Mesodermal cell (in vitro differentiated cells): ENCODE measurements around the gene NEMP1.

Experiments used
- H3K27ac ChIP-seq: 2 replicates; pipeline ENCODE4 v1.7.0; 2013; ENCODE audit warnings: mild to moderate bottlenecking, low read depth, low read length, moderate library complexity; ENCODE audit not compliant: severe bottlenecking
- H3K36me3 ChIP-seq: 2 replicates; pipeline ENCODE4 v1.7.1; 2013; ENCODE audit warnings: mild to moderate bottlenecking, low read length, moderate library complexity; ENCODE audit not compliant: control insufficient read depth, insufficient read depth
- H3K4me1 ChIP-seq: one replicate; pipeline ENCODE4 v1.7.1; 2013; ENCODE audit warnings: mild to moderate bottlenecking, low read length; ENCODE audit not compliant: insufficient read depth, control insufficient read depth, poor library complexity, severe bottlenecking
- H3K4me3 ChIP-seq: 2 replicates; pipeline ENCODE4 v1.7.0; 2013; ENCODE audit warnings: low read length, control low read depth, mild to moderate bottlenecking; ENCODE audit not compliant: insufficient read depth, poor library complexity, severe bottlenecking; ENCODE audit errors: extremely low read depth
- H3K9me3 ChIP-seq: 2 replicates; pipeline ENCODE4 v1.7.1; 2013; ENCODE audit warnings: mild to moderate bottlenecking, low read length, moderate library complexity; ENCODE audit not compliant: control insufficient read depth
- WGBS, 2 experiments: methylation state at CpG; one replicate each; pipeline ENCODE4 v1.1.5; 2013; ENCODE audit warnings: missing lambda C conversion rate in 2 of 2; ENCODE audit not compliant: insufficient coverage in 2 of 2; 5-methylcytosine and 5-hydroxymethylcytosine counted together

The NEMP1 gene

GRCh38 chr12:57095440-57095839, 16.8 kb upstream of the NEMP1 start:
- no peaks in the 10 kb centered on the region for H3K9me3 ChIP-seq
- no peak overlapping the region for H3K4me3 ChIP-seq
- H3K27ac ChIP-seq = peak overlapping the region; percentile 23
- WGBS, 2 experiments = 93 to 100% methylated on average over 3 of the region's 3 CpGs
- H3K36me3 ChIP-seq = peaks cover 78% of the 10 kb centered on the region
- peaks cover 44% of the 10 kb centered on the region for H3K4me1 ChIP-seq

DNA sequence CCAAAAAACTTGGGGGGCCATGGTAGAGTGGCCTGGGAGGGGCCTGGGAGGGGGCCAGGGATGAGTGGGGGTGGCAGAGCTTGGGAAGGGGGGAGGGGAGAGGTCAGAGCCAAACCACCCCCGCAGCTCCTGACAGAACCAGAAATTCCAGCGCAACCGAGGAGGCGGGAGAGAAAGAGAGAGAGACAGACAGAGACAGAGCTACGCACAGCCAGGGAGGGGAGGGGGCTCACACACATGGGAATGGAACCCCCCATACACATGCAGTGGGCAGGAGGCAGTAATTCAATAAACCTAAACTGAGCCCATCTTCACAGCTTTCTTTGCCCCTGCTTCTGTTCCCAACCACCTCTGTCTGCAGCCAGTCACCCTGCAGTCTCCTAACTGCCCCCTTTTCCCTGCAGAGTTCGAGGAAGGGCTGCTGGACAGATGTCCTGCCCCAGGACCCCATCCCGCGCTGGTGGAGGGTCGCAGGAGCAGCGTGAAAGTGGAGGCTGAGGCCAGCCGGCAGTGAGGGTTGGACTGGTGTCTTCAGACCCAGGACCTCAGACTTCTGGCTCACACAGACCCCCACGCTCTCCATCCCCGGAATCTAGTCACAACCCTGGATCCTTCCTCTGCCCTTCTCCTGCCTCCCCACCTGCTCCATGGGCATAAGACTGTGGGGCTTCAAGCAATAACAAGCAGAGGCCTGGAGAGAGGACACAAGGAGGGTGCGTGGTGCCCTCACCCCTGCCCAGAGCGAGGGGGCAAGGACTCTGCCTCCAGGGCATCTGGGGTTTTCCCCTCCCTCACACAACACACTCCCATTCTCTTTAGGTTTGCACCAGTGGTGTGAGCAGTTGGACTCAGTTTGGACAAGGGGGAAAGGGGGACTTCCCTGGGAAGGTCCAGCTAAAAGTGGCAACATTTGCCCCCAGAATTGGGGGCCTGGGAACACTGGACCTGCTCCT, 15.9 kb upstream of the NEMP1 start:
- peaks cover 44% of the 10 kb centered on the region for H3K4me1 ChIP-seq
- no peak overlapping the region for H3K4me3 ChIP-seq
- H3K9me3 ChIP-seq = no peaks in the 10 kb centered on the region
- H3K27ac ChIP-seq = peak overlapping the region; percentile 84
- WGBS, 2 experiments = 69 to 79% methylated on average over 5 to 8 of the region's 15 CpGs
- H3K36me3 ChIP-seq = peaks cover 75% of the 10 kb centered on the region

- Histone ChIP-seq H3K9me3 (no peaks in the 10 kb centered on the region), H3K4me1 (peaks cover 44% of the 10 kb centered on the region), H3K4me3 (no peak overlapping the region), H3K27ac (peak overlapping the region; percentile 84), H3K36me3 (peaks cover 67% of the 10 kb centered on the region)
- WGBS, 2 experiments = 48 to 49% methylated on average over 15 of the region's 24 CpGs
Measured at GRCh38 chr12:57093415-57094207, 15.0 kb upstream of the NEMP1 start.

- peak overlapping the region; percentile 84 for H3K27ac ChIP-seq
- peak overlapping the region; percentile 2 for H3K4me3 ChIP-seq
- H3K4me1 ChIP-seq = peaks cover 44% of the 10 kb centered on the region
- 90 to 100% methylated on average over 2 to 4 of the region's 4 CpGs for WGBS, 2 experiments
- no peaks in the 10 kb centered on the region for H3K9me3 ChIP-seq
- peaks cover 64% of the 10 kb centered on the region for H3K36me3 ChIP-seq
Measured at GRCh38 chr12:57092876-57093414, 14.4 kb upstream of the NEMP1 start.

- WGBS, 2 experiments = 92 to 95% methylated on average over 5 of the region's 5 CpGs
- no peaks in the 10 kb centered on the region for H3K9me3 ChIP-seq
- peak overlapping the region; percentile 8 for H3K27ac ChIP-seq
- peaks cover 62% of the 10 kb centered on the region for H3K36me3 ChIP-seq
- no peak overlapping the region for H3K4me3 ChIP-seq
- peaks cover 44% of the 10 kb centered on the region for H3K4me1 ChIP-seq
Measured at GRCh38 chr12:57092529-57092862, 13.9 kb upstream of the NEMP1 start.

- WGBS, 2 experiments = 90 to 93% methylated on average over 19 to 22 of the region's 25 CpGs
- Histone ChIP-seq H3K36me3 (peaks cover 55% of the 10 kb centered on the region), H3K9me3 (no peaks in the 10 kb centered on the region), H3K27ac (peak overlapping the region; percentile 8), H3K4me1 (peaks cover 44% of the 10 kb centered on the region), H3K4me3 (peak overlapping the region; percentile 96)
Measured at GRCh38 chr12:57091638-57092528, 13.3 kb upstream of the NEMP1 start.

- 91 to 97% methylated on average over 14 of the region's 22 CpGs for WGBS, 2 experiments
- Histone ChIP-seq H3K4me3 (peak overlapping the region; percentile 96), H3K4me1 (peaks cover 39% of the 10 kb centered on the region), H3K9me3 (no peaks in the 10 kb centered on the region), H3K36me3 (peaks cover 50% of the 10 kb centered on the region), H3K27ac (no peak overlapping the region)
Measured at GRCh38 chr12:57090924-57091637, 12.5 kb upstream of the NEMP1 start.

DNA sequence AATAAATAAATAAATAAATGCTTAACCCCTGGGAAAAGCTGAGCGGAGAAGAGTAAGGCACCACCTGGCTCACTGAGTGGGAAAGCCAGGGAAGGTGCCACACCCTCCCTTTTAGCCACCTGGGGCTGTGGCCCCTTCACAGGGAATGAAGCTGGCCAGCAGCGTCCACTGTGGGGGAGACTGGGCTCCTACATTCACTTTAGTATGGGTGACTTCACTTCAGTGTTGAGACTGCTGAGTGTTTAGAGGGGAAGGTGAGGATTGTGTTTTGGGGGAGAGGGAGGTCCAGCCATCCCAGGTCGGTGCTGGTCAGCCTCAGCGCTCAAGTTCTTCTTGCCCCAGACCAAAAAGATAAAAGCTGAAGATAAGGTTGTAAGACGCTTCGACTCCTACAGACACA, 11.9 kb upstream of the NEMP1 start:
- Histone ChIP-seq H3K36me3 (peaks cover 44% of the 10 kb centered on the region), H3K4me3 (peak overlapping the region; percentile 96), H3K4me1 (peaks cover 40% of the 10 kb centered on the region), H3K9me3 (no peaks in the 10 kb centered on the region), H3K27ac (no peak overlapping the region)
- WGBS, 2 experiments = 81 to 89% methylated on average over 4 to 5 of the region's 6 CpGs

GRCh38 chr12:57089271-57090245, 11.0 kb upstream of the NEMP1 start:
- WGBS, 2 experiments = 0 to 1% methylated on average over 18 to 26 of the region's 45 CpGs
- Histone ChIP-seq H3K9me3 (no peaks in the 10 kb centered on the region), H3K4me3 (peak overlapping the region; percentile 96), H3K36me3 (peaks cover 35% of the 10 kb centered on the region), H3K4me1 (peaks cover 37% of the 10 kb centered on the region), H3K27ac (peak overlapping the region; percentile 71)
